GM23338 (cell line): ENCODE data around the gene RHBDF2. TPM values are rescaled to one million over a fixed set of nuclear protein-coding genes. Genes with fewer than 3 reads are reported as not detected.

Experiments
- EZH2 ChIP-seq: fragments of 200-600 bp; sonication (generic); IDR thresholded peaks from one replicate; pipeline ENCODE4 v1.8.0; 2017; ENCODE audit warnings: antibody characterized with exemption, mild to moderate bottlenecking, low read depth; ENCODE audit not compliant: unreplicated experiment
- REST ChIP-seq: IDR thresholded peaks from one replicate; pipeline ENCODE4 v1.6.1; 2018; ENCODE audit warnings: antibody characterized with exemption; ENCODE audit not compliant: unreplicated experiment
- ZNF462 ChIP-seq: fragments of 250-450 bp; sonication (Bioruptor Pico); IDR thresholded peaks from 2 replicates; pipeline ENCODE4 v1.5.0; 2020; ENCODE audit warnings: mild to moderate bottlenecking, moderate library complexity
- polyA plus RNA-seq: library from polyadenylated mRNA; unstranded; fragments of >200 nt; fragmentation: Nextera tagmentation; extraction: Ambion mirVana; gene quantifications from 2 replicates; pipeline ENCODE4 v1.2.1, GENCODE V29; 2016
- total RNA-seq: library from RNA; depleted of rRNA; stranded (reverse); fragments of >200 nt; shearing (Covaris generic); gene quantifications from 2 replicates; pipeline ENCODE4 v1.2.3, GENCODE V29; 2014

RHBDF2 gene
- total and polyA plus RNA-seq, 2 experiments from 2014 or later: 9.4 to 29.5 TPM

- TF ChIP-seq ZNF462 (CRISPR knock-in tag): no peak
- TF ChIP-seq EZH2: no peak
- no peak for TF ChIP-seq REST
Observed at GRCh38 chr17:76469991-76470739, 31.1 kb downstream of the RHBDF2 start (continued).
